GDM1 (cell line): ENCODE results near the gene LECT2.

Experiments used
- DNase-seq: peaks from one replicate; lab custom pipeline; 2025; lab: John Stamatoyannopoulos, UW

The LECT2 gene

DNA sequence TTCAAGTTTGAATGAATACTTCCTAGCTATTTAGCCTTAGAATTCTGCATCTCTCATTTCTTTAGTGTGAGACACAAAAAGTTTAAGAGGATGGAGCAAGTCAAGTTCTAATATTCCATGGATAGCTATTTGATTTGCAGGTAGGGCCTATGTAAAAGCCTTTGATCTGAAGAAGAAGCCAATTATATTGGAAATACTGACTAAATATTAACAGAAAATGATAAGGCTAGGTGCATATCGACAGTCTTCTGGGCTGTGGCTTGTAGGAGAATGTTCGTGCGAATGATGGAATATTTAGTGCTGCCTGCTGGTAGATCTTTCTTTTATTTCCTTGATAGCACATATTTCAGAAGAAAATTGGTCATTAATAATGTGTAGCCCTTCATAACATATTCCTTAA is at the start of gene LECT2:
Gene LECT2 (minus strand): TSS at position 85 of the 400 bp plus-strand sequence. CDS start 150 bp downstream, outside the sequence.
- DNase-seq, result no peak

DNA sequence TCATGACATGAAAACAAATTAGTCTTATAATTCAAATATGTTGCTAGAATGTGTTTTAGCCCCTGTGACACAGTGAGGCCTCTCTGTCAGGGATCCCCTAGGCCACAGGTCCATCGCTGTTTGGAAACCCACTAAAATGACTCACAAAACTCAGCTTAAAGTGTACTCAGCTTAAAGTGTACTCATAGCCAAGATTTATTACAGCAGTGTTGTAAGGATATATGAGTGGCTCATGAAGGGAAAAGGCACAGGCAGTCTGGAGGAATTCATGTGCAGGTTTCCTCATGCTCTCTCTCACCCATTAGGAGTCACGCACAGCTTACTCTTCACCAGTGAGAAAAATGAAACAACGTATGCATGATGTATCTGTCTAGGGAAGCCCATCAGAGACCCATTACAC is 49.7 kb upstream of the LECT2 start:
- DNase-seq, result no peak

DNA sequence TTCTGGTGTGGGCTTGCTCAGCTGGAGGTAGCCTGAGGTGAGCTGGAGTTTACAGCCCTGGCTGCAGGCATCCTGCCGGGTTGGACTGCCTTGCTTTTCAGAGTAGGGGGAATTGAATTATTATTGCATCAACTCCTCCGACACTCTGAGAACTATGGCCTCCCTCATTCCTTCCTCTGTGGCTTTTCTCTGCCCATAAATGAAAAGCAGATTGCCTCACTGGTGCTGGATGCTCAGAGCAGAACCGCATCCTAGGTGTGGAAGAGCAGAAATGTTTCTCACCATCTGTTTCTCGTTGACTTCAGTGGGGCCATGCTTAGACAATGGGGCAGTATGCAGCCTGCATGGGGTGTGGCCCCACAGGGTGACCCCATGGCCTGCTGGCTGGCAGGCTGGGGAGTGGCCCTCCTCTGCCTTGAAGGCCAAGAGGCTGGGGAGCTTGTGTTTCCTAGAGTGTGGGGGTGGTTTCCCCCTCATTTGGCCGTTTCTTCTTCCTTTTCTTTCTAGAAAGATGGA is 46.7 kb upstream of the LECT2 start:
- DNase-seq, result no peak

DNA sequence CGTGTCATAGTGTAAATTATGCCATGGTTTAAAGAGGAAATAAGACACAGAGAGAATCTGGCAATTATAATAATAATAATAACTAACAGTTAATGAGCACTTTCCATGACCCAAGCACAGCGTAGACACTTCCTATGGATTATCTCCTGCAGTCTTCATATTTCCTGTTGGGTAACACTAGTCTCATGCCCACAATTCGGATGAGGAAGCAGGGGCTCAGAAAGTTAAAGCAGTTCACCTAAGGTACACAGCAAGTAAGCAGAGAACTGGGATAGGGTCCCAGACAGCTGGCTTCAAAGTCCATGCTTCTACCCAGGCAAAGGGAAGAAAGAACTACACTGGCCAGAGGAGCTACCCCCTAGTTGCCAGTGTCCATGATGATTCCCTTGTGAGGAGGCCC is 46.1 kb upstream of the LECT2 start:
- no peak for DNase-seq

DNA sequence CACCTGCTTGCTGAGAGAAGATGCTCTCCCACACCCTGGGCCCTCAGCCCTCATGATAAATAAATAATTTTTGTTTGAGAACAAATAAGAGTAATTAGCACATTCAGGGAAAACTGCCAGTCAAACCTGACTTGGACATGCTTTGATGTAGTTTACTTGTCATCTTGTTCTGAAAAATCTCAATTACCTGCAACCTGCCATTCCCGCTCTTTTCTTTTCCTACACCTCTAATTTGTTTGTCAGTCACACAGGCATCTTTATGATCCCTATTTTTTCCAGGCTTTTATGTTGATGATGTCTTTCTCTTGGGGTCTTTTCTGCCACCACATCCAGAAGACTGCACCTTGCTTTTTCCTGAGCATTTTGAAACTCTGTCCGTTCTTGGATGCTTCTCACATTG is 45.4 kb upstream of the LECT2 start:
- no peak for DNase-seq

DNA sequence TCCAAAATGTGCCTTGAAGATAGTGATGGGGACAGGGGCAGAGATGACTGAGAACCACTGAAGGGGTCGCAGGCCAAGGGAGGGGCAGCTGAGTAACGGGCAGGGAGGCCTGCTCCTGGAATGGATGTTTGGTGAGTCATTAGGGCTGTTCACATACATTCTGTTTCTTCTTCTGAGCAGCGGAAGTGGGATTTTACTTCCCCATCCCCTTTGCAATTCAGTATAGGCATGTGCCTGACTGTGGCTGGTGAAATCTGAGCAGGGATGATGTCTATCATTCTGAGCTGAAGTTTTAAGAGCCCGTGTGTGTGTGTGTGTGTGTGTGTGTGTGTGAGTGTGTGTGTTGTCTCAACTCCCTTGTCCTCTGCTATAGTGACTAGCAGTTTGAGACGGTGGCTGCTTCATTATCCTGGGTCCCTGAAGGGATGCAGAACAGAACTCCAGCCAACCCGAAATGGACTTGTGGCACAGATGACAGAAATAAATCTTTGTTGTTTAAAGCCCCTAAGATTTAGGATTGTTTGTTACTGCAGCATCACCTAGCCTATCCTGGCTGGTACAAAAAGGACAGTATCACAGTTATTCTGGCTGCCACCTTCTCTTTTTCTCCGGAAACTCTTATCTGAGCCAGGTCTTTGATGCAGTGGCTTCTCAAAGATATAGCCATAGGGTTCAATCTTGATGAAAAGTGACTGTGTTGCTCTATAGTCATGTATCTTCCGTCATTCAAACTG is 44.8 kb upstream of the LECT2 start:
- DNase-seq, result peak; percentile 34

DNA sequence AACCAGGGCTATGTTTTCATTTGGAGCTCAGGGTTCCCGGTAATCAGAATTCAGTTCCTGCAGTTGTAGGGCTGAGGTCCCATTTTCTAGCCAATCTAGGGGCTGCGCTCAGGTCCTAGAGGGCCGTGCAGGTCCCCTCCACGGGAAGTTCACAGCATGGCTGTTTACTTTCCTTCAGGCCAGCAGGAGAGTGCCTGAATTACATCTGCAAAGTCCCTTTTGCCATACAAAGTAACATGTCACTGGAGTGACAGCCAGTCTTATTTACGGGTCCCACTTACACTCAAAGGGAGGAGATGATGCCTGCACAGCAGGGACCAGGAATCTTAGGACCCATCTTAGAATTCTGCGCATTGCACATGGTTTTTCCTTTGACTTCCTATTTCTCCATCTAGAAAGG is 44.1 kb upstream of the LECT2 start:
- DNase-seq, result no peak

DNA sequence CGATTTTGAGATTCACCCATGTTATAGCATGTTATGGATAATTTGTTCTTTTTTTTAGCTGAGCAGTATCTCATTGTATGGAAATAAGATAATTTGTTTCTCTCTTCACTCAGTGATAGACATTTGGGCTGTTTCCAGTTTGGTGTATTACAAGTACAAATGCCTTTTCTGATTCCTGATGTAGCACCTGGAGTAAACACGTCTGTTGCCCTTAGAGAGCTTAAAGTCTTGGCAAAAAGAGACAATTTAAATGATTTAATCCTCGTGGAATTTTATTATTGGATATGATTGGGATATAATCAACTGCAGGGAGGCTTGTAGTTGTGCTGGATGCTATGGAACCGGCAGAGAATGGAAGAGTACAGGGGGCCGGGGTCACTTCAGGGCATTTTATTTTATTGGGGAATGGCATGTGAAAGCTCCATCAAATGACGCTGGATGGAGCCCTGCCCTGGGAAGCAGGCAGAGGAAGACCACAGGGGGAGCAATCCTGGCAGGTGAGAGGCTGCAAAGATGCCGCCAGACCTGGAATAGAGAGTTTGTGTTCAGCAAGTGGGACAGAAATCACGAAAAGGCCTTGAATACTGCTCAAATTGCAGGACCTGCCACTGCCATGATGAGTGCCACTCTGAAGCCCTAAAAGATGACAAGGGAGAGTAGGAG is 43.0 kb upstream of the LECT2 start:
- no peak for DNase-seq

DNA sequence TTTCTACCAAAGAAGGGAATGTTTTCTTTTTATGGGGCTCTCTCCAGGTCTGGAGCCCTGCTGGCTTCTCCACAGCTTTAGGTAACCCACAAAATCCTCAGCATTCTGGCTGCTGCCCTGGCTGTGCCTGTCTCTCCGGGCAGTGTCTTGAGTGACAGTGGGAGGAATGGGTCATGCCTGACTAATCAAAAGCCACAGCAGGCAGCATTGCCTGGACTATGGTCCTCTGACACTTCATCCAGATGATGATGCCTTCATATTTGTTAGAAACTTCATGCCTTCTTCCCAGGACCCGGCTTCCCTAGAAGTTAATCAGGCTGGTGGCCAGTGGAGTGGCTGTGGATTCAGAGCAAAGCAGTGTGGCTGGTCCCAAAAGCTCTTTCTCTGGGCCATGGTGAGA is 41.8 kb upstream of the LECT2 start:
- no peak for DNase-seq

DNA sequence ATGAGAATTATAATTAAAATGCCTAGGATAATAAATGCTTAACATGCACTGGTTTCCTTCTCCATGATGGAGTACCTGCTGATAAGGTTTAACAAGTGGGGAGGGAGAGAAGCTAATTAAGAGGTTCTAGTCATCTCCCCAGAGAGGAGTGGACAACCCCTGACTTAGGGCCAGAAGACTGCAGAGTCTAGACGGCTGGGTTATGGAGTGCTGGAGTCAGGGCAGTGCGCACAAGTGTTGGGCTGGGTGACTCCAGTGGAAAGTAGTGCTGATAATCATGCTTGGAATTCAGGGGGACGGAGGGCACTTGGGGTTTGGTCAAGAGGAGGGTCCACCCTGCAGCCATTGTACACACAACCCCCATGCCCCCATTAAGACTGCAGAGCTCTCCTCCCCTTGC is 41.2 kb upstream of the LECT2 start:
- DNase-seq, result no peak

DNA sequence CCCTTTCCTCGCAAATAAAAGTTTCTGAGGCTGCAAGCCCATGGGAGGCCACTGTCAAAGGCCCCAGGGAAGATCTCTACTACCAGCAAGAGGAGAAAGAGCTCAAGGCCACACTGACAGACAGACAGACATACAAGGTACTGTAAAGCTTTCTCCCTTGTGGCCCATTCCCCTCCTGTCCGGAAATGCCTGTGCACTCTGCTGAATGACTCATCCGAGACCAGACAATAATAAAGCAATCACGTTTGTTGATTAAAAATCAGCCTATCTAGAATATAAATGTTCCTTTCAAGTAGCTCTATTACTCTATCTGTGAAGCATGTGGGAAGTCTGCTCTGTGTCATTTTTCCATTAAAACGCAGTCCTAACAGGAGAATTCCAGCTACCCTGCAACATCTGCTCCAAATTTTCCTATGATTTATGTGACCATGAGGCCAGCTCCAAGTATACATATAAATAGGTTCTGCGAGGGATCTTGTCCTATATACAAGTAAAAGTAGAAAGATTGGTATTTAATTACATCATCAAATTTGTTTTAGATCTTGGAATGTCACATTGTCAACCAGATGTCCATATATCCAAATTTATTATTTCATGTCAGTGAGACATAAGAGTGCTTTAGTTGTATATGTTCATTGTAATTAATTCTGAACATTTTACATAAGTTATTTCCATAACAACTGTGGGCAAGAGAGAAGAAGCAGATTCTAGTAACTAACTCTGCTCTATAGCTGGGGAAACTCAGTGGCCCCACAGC is 39.3 kb upstream of the LECT2 start:
- DNase-seq, result no peak

DNA sequence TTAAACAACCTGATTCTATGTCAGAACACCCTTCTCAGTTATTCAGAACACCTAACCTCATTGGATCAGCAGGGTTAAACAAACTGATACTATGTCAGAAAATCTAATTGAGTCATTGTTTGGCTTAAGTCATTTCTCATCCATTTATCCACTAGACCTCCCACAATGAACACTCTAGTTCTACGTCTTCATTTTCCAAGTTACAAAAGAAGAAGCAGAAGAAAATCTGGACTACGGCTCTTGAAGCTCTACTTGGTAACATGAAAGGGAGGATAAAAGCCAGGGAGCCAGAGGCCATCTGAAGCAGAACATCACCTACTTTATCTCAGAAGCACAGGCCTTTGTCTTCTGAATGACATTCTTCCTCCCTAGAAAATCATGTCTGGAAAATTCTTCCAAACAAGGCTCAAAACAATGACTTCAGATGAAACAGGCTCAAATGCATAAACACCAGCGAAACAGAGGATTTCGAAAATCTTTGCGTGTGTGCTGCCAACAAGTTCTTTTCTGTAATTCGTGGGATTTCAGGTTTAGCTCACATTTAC is 38.6 kb upstream of the LECT2 start:
- DNase-seq, result no peak

DNA sequence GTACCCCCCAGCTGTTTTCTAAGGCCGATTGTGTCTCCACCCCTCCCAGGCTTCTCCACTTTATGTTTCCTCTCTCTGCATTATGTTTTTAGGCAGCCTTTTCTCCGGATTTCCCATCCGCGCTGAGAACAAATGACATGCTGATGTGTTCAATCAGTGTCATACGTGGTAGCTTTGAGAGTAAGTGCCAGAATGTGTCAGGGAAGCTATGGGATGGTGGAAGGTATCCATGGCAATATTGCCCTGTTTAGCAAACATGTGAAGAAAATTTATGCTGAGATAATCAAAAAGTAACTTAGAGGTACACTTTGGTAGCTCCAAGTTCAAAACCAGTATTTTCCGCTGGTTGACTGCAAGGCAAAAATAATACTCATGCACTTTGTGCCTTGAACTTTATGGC is 36.6 kb upstream of the LECT2 start:
- no peak for DNase-seq

DNA sequence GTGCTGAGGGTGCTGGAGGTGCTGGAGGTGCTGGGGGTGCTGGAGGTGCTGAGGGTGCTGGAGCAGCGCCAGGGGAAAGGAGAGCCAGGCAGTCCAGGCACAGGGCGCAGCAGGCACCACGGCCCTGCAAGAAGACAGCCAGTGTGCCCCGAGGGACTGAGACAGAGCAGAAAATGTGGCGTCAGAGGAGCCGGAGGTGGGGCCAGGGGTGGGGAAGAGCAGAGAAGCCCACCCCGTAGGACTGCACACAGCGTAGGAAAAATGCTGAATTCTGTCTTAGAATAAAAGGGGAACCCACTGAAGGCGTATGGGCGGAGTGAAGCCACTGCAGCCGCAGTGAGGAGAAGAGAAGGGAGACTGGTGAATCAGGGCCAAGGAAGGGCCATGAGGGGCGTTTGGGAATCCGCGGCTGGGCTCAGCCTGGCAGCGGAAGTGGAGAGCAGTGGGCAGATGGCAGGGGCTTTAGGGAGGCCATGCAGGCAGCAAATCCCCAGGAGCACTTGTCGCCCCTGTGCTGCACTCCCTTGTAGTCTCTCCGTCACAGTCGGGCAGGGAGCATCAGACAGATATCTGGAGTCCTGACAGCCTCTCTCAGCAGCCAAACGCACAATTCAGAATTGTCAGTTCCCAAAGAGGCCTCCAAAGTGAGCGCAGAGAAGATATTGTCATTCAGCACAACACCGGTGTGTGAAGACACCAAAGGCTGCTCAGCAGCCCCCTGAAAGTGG is 35.9 kb upstream of the LECT2 start:
- DNase-seq, result no peak

DNA sequence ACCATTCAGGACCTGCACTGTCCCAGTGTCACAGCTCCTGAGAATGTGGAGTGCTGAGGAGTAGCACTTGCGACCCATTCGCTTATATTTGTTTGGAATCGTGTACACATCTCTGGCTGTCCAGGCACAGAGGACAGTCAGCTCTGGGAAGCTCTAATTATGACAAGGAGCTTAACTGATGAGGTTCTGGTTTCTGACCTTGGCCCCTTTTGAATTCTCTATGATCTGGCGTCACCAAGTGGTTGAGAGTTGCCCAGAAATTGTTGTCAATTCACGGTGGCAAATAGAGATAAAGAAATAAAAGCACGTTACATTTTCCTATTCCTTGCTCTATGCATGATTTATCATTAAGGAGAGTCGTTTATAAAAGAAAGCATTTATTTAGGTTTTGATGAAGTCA is 34.9 kb upstream of the LECT2 start:
- DNase-seq, result no peak

DNA sequence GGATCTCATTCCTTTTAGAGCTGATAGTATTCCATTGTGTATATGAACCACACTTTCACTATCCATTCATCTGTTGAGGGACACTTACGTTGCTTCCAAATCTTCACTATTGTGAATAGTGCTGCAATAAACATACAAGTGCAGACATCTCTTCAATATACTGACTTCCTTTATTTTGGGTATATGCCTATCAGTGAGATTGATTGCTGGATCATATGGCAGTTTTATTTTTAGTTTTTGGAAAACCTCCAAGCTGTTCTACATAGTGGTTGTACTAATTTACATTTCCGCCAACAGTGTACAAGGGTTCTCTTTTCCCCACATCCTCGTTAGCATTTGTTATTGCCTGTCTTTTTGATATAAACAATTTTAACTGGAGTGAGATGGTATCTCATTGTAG is 33.8 kb upstream of the LECT2 start:
- DNase-seq, result no peak

DNA sequence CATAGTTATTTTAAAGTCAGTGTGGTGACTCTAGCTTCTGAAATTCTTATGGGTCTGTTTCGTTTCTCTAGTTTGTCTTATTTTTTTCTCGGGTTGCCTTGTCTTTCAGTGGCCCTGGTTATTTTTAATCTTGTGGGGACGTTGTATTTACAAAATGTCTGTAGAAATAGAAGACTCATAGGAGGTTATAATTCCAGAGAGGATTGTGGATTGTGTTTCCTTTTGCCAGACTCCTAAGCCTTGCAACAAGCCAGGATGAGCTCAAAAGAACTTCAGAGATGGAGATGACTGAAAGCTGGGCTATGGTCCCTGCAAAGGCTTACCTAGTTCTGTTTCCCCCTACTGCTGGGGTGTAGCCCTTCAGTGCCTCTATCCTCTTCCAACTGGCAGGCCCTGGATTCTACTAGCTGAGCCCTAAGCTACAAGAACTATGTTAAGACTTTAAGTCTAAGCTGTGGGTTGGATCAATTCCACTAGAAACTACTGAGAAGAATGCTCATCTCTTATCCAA is 32.2 kb upstream of the LECT2 start:
- DNase-seq, result no peak

DNA sequence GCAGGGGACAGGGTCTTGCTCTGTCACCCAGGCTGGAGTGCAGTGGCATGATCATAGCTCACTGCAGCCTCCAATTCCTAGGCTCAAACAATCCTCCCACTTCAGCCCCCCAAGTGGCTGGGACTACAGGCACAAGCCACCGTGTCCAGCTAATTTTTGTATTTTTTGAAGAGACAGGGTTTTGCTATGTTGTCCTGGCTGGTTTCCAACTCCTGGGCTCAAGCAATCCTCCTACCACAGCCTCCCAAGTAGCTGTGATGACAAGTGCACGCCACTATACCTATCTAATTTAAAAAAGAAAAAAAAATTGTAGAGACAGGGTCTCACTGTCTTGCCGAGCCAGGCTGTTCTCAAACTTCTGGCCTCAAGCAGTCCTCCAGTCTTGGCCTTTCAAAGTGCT is 31.6 kb upstream of the LECT2 start:
- DNase-seq, result no peak

DNA sequence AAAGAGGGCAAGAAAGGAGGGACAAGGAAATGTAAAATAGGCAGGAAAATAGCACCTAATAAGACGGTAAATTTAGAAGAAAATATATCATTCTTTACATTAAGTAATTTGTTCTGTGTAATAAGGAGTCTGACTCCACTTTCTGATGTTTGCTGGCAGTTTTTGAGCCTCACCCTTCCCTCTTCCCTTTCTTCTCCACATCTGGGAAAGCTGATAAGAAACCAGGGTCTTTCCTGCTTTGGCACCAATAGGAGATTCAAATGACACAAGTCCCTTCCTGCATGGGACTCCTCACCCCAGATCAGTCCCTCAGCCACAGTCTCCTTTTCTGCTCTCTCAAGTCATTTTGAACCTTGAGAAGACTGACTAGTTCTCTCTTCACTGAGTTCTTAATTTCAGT is 31.2 kb upstream of the LECT2 start:
- peak; percentile 14 for DNase-seq

DNA sequence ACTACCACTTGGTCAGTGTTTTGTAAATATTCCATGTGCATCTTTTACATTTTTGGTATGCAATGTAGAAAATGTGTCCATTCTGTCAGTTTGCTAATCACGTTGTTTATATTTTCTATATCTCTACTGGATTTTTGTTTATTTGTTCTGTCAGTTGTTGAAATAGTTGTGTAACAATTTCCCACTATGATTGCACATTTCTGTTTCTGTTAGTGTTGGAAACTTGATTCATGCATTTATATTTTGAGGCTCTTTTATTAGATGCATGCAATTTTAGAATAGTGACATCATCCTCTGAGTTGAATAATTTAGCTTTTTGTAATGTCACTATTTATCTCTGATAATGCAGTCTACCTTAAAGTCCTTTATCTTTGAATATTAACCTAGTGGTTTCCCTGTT is 25.8 kb upstream of the LECT2 start:
- no peak for DNase-seq

DNA sequence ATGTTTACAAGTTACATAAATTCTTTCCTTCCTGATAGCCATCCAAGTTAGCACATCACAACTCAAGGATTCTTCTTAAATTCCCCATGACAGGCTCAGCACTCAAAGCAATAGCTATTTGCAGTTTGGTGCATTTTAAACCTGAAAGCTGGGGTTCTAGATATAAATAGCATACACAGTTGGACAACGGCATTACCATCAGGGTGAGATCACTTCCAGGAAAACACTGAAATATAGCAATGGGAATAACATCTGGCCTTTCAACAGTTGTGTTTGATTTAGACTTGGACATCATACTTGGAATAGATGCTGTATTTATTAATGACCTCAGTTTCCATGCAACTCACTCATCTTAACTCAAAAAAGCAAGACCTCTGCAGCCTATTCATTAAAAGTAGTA is 24.7 kb upstream of the LECT2 start:
- no peak for DNase-seq

DNA sequence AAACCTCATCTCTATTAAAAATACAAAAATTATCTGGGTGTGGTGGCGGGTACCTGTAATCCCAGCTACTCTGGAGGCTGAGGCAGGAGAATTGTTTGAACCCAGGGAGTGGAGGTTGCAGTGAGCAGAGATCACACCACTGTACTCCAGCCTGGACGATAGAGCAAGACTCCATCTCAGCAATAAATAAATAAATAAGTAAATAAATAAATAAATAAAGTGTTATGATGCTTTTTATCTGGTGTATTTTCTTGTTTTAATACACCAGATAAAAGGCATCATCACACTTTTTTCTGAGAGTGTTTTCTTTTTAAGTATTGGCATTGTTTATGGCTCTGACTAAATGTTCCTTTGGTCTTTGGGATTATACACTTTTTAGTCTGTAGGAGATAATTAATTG is 24.2 kb upstream of the LECT2 start:
- no peak for DNase-seq
